D721Med (cell line): ENCODE results near the gene PHF14.
A peak's percentile ranks its signal among the peaks of the same experiment; 100 is the strongest.

Experiments
- DNase-seq: peaks from one replicate; pipeline ENCODE4 v3.0.0; 2011; ENCODE audit warnings: low spot score; ENCODE audit not compliant: insufficient read length
- FAIRE-seq: peaks from 2 replicates; lab custom pipeline; 2011; peaks lifted over from hg19 to GRCh38; lab: Jason Lieb, UNC
- TF ChIP-seq, protein P1 (sequence below): IDR thresholded peaks from 2 replicates; pipeline ENCODE4 v1.5.1; 2012; ENCODE audit warnings: mild to moderate bottlenecking, control low read depth; ENCODE audit not compliant: insufficient read depth; ENCODE audit errors: missing control alignments

Gene PHF14

DNA sequence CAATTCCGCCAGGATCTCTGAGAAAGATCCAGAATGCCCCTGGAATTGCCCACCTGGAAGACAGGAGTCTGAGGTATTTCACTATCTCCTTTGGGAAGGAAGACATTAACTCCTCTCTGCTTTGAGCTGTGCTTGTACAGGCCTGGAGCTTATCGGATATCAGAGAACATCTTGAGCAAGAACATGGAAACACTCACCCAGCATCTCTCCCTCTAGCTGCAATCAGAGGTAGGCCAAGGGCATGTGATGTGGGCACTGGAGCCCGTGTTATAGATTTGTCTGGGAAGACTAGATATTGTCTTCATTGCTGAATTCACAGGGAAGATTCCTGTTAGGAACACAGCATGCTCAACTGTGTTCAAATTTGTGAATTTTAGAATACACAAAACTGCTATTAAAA lies 233.9 kb downstream of the PHF14 start:
- no peak for DNase-seq
- FAIRE-seq = no peak
- TF ChIP-seq, protein P1, sequence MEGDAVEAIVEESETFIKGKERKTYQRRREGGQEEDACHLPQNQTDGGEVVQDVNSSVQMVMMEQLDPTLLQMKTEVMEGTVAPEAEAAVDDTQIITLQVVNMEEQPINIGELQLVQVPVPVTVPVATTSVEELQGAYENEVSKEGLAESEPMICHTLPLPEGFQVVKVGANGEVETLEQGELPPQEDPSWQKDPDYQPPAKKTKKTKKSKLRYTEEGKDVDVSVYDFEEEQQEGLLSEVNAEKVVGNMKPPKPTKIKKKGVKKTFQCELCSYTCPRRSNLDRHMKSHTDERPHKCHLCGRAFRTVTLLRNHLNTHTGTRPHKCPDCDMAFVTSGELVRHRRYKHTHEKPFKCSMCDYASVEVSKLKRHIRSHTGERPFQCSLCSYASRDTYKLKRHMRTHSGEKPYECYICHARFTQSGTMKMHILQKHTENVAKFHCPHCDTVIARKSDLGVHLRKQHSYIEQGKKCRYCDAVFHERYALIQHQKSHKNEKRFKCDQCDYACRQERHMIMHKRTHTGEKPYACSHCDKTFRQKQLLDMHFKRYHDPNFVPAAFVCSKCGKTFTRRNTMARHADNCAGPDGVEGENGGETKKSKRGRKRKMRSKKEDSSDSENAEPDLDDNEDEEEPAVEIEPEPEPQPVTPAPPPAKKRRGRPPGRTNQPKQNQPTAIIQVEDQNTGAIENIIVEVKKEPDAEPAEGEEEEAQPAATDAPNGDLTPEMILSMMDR = no peak

DNA sequence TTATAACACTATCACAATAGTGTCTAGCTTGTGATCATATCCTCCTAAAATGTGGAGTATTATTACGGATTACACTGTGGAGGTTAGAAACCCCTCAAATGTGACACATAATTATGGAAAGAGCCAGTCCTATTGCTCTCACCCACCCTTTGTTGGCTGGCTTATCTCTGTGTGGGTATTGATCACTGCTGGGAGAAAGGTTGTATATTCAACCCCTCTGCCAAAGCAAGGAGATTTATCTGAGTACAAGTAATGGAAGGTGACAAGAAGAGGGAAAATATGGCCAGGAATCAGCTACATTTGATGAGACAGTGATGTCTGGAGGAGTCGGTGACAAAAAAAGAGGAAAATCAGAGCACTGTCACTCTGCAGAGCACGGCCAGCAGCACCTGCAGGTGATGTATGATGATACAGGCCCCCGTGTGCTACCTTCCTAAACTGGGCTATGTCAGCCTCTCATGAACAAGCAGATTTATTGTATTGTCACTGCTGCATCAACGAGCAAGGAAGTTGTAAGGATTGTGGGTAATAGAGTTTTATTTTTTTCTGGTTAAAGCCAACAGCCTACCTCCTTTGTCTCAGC lies 235.3 kb downstream of the PHF14 start:
- no peak for FAIRE-seq
- no peak for DNase-seq
- TF ChIP-seq, protein P1 = no peak

DNA sequence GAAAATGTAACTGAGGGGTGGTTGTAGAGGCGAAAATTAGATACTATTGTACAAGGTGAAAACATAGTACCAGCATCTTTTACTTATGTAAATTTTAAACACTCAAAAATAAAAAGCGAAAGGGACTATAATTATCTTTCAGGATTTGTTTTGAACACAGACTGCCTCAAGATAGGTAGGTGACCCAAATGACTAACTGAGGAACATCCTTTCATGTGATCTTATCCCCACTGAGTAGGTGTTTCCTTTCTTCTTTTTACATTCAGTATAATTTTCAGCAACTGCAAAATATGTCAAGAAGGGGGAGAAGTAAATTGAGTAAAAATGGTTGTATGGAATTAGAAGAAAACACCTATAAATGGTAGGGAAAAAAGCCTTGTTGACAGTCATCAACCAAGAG lies 236.7 kb downstream of the PHF14 start:
- TF ChIP-seq, protein P1 = no peak
- FAIRE-seq = no peak
- DNase-seq = no peak

DNA sequence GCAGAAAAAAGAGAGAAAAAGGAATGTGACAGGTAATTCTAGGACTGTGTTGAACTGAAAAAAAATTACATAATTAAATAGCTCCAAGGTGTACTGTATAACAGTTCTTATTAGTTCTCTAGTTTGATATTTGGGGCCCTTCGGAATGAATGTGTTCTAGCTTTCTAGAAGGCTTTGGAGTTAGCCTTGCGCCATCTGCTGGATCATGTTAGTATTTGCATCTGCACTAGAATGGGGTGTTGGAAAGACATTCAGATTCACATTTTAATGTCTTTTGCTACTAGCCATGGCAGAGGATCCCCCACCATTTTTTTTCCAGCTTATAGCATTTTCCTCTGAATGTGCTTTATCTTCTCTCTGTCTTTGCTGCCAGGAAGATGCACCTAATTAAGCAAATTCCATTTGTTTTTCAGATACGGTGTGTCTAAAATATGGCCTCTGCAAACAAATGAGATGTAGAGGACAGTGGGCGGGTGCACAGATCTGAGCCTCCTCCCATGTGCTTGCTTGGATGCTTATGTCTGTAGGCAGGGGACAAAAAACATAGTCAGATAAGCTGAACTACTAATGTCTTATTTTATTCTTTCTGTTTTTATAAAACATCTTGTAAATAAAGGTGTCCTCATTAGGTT lies 238.5 kb downstream of the PHF14 start:
- TF ChIP-seq, protein P1 = peak; percentile 90
- FAIRE-seq = peak; percentile 91

DNA sequence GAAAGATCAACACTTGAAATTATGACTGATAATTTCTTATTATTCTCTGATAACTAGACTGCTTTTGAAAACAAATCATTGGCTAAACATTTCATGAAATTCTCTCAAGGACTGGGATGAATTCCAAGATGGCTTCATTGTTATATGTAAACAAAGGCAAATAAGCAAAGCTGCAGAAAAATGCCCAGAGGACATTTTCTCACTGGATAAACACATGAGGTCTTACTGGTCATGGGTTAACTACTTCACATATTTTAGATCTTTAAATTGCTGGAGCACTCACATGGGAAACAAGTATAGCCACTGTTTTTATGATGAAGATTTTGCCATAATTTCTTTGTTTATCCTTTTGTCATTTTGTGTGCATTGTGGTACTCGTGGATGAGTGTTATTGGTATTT lies 239.1 kb downstream of the PHF14 start:
- TF ChIP-seq, protein P1 = no peak
- no peak for FAIRE-seq
- no peak for DNase-seq

More for the DNA sequence above, 238.5 kb downstream of the PHF14 start:
- no peak for DNase-seq

DNA sequence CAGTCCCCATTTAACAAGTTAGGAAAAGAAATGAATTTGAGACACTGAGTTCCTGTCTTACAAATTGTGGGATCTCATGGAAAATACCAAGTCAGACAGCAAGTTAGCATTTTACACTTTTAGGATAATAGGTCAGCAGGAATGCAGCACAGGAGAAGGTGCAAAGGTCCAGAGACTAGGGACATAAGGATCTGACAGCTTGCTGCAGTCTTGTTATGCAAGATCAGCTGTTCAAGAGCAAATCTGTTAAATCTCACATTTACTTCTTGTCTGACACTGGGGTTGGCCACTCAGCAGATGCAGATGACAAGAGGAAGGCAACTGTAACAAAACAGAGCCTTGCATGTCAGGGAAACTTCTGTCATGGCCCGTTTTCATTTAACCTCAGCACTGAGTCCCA lies 239.6 kb downstream of the PHF14 start:
- FAIRE-seq = no peak
- DNase-seq = no peak
- TF ChIP-seq, protein P1 = no peak

DNA sequence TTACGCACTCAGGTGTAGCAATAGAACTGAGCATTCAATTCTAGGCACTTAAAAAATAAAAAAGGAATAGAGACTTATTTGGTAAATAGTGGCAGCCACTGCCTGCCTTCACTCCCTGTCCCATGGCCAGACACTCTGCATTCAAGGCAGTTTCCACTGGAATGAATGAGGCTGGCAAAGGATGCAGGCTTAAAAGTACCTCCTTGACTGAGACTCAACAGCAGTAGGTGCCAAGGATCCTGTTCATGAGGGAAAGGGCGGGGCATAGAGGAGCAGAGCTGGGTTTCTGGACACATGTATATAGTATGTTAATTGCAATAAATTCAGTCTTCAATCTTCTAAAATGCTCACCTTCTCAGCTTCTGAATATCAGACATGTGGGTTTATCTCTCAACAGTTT lies 242.6 kb downstream of the PHF14 start:
- TF ChIP-seq, protein P1 = no peak
- FAIRE-seq (no peak), DNase-seq (no peak)
